ENCODE results near the gene ITPR1. TPM values are rescaled to one million over a fixed set of nuclear protein-coding genes. Genes with fewer than 3 reads are reported as not detected.
"Not testable (repeated sequence)": the region's sequence is repeated elsewhere in the genome, so short reads cannot be mapped to it uniquely, and the experiment has no call there.

Gene ITPR1
- 37.1 TPM for polyA plus RNA-seq (2012; ENCODE audit: insufficient read depth, insufficient read length, low read depth)

- peak; percentile 96 for DNase-seq
- no peaks in the 10 kb centered on the region for H3K4me1 ChIP-seq
- no peak for TF ChIP-seq CTCF (IDR thresholded peaks at IDR 0.05; ENCODE audit: low read depth, low read length)
- H3K36me3 ChIP-seq: no peaks in the 10 kb centered on the region; the same call in none of the 2 replicates
- H3K4me3 ChIP-seq (ENCODE audit: low read depth, low read length): peak within 1 kb of the TSS; percentile 81
- H3K9me3 ChIP-seq: no peaks in the 10 kb centered on the region
- no peaks in the 10 kb centered on the region for H3K27me3 ChIP-seq
Measured at GRCh38 chr3:4493014-4493940, at the start of gene ITPR1. TSS of gene ITPR1 (plus strand) at chr3:4493348. CDS start at chr3:4516492, 23,144 bp downstream.

- Histone ChIP-seq H3K9me3 (no peaks in the 10 kb centered on the region), H3K4me3 (ENCODE audit: low read depth, low read length) (no peak overlapping the region), H3K27me3 (no peaks in the 10 kb centered on the region), H3K4me1 (no peaks in the 10 kb centered on the region), H3K36me3 (no peaks in the 10 kb centered on the region)
- no peak for TF ChIP-seq CTCF (IDR thresholded peaks at IDR 0.05; ENCODE audit: low read depth, low read length)
- no peak for DNase-seq
Measured at GRCh38 chr3:4447295-4447999, 45.7 kb upstream of the ITPR1 start.

- no peaks in the 10 kb centered on the region for H3K36me3 ChIP-seq
- no peaks in the 10 kb centered on the region for H3K9me3 ChIP-seq
- no peak for TF ChIP-seq CTCF (IDR thresholded peaks at IDR 0.05; ENCODE audit: low read depth, low read length)
- no peak overlapping the region for H3K4me3 ChIP-seq (ENCODE audit: low read depth, low read length)
- H3K27me3 ChIP-seq: no peaks in the 10 kb centered on the region
- H3K4me1 ChIP-seq: no peaks in the 10 kb centered on the region
- DNase-seq: no peak
Measured at GRCh38 chr3:4448187-4448586, 45.0 kb upstream of the ITPR1 start.

GRCh38 chr3:4449043-4449805 lies 43.9 kb upstream of the ITPR1 start:
- Histone ChIP-seq H3K27me3 (no peaks in the 10 kb centered on the region), H3K4me1 (no peaks in the 10 kb centered on the region), H3K9me3 (no peaks in the 10 kb centered on the region), H3K36me3 (no peaks in the 10 kb centered on the region), H3K4me3 (ENCODE audit: low read depth, low read length) (no peak overlapping the region)
- TF ChIP-seq CTCF (IDR thresholded peaks at IDR 0.05; ENCODE audit: low read depth, low read length): no peak
- no peak for DNase-seq

GRCh38 chr3:4454142-4454541 lies 39.0 kb upstream of the ITPR1 start:
- H3K4me1 ChIP-seq: no peaks in the 10 kb centered on the region
- TF ChIP-seq CTCF (IDR thresholded peaks at IDR 0.05; ENCODE audit: low read depth, low read length): no peak
- DNase-seq: no peak
- no peak overlapping the region for H3K4me3 ChIP-seq (ENCODE audit: low read depth, low read length)
- H3K36me3 ChIP-seq: no peaks in the 10 kb centered on the region
- no peaks in the 10 kb centered on the region for H3K9me3 ChIP-seq
- H3K27me3 ChIP-seq: no peaks in the 10 kb centered on the region

- H3K4me3 ChIP-seq (ENCODE audit: low read depth, low read length); DNase-seq; H3K27me3 ChIP-seq; H3K9me3 ChIP-seq; H3K36me3 ChIP-seq; H3K4me1 ChIP-seq: not testable (repeated sequence)
Measured at GRCh38 chr3:4456780-4457179, 36.4 kb upstream of the ITPR1 start.
